ENCODE results near the gene TMEM270.

GRCh38 chr7:73880755-73881328 lies 19.9 kb downstream of the TMEM270 start:
- TF ChIP-seq POLR2A (IDR thresholded peaks at IDR 0.05; ENCODE audit: low read length) (no peak), GATA1 (IDR thresholded peaks at IDR 0.05; ENCODE audit: low read depth, low read length) (no peak)

Measured in erythroblast (primary cell).